HFFc6 (cell line): ENCODE measurements around the gene GMPS. TPM values are rescaled to one million over a fixed set of nuclear protein-coding genes. Genes with fewer than 3 reads are reported as not detected.

ENCODE experiments used
- DNase-seq: peaks from one replicate; pipeline ENCODE4 v3.0.0-alpha.2; 2018
- H3K27ac Mint-ChIP-seq: 2 replicates; pipeline ENCODE4 v1.8.0; 2020; ENCODE audit warnings: mild to moderate bottlenecking, mixed read lengths
- H3K27me3 Mint-ChIP-seq: 2 replicates; pipeline ENCODE4 v1.8.0; 2021; ENCODE audit warnings: mild to moderate bottlenecking, moderate library complexity, mixed read lengths; ENCODE audit not compliant: insufficient read depth
- H3K36me3 Mint-ChIP-seq: 2 replicates; pipeline ENCODE4 v1.8.0; 2021; ENCODE audit warnings: low read depth, mixed read lengths
- H3K4me1 Mint-ChIP-seq: 2 replicates; pipeline ENCODE4 v1.8.0; 2020; ENCODE audit warnings: low read depth, mixed read lengths
- H3K4me3 Mint-ChIP-seq: 2 replicates; pipeline ENCODE4 v1.8.0; 2020; ENCODE audit warnings: mild to moderate bottlenecking, moderate library complexity, mixed read lengths
- H3K9me3 Mint-ChIP-seq: 2 replicates; pipeline ENCODE4 v1.8.0; 2020; ENCODE audit warnings: mild to moderate bottlenecking, mixed read lengths
- total RNA-seq, 6 experiments: library from RNA; stranded (reverse); fragmentation: NEBNext Ultra II Directional; extraction: Animal tissue kit (Norgen Biotek cat#: 25700); gene quantifications; 2 replicates in 1 of 6; 3 replicates in 5 of 6; pipeline ENCODE4 v1.2.3, GENCODE V29; 2021
- TF ChIP-seq, protein P1 (sequence below): fragments of 200-600 bp; sonication (generic); IDR thresholded peaks from 2 replicates; pipeline ENCODE4 v1.5.0; 2021; ENCODE audit warnings: antibody characterized with exemption, mild to moderate bottlenecking

GMPS gene
- total RNA-seq, 6 experiments from 2014 or later, result 63.5 to 90.2 (median 75.0) TPM

DNA sequence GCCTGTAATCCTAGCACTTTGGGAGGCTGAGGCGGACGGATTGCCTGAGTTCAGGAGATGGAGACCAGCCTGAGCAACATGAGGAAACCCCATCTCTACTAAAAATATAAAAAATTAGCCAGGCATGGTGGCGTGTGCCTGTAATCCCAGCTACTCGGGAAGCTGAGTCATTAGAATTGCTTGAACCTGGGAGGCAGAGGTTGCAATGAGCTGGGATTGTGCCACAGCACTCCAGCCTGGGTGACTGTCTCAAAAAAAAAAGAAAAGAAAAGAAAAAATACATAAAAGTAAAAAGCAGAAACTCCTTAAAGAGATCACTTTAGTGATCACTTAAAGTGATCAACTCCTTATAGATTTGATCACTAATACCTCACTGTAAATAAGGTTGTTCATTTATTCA is 78.0 kb downstream of the GMPS start:
- no peak for DNase-seq
- peaks cover 21% of the 10 kb centered on the region for H3K4me1 Mint-ChIP-seq
- no peaks in the 10 kb centered on the region for H3K9me3 Mint-ChIP-seq
- H3K27ac Mint-ChIP-seq, result peak overlapping the region; percentile 49; the same call in 1 of the 2 replicates
- H3K27me3 Mint-ChIP-seq, result no peaks in the 10 kb centered on the region
- H3K4me3 Mint-ChIP-seq, result no peak overlapping the region
- TF ChIP-seq, protein P1, sequence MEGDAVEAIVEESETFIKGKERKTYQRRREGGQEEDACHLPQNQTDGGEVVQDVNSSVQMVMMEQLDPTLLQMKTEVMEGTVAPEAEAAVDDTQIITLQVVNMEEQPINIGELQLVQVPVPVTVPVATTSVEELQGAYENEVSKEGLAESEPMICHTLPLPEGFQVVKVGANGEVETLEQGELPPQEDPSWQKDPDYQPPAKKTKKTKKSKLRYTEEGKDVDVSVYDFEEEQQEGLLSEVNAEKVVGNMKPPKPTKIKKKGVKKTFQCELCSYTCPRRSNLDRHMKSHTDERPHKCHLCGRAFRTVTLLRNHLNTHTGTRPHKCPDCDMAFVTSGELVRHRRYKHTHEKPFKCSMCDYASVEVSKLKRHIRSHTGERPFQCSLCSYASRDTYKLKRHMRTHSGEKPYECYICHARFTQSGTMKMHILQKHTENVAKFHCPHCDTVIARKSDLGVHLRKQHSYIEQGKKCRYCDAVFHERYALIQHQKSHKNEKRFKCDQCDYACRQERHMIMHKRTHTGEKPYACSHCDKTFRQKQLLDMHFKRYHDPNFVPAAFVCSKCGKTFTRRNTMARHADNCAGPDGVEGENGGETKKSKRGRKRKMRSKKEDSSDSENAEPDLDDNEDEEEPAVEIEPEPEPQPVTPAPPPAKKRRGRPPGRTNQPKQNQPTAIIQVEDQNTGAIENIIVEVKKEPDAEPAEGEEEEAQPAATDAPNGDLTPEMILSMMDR, result no peak
- H3K36me3 Mint-ChIP-seq, result peaks cover 29% of the 10 kb centered on the region

DNA sequence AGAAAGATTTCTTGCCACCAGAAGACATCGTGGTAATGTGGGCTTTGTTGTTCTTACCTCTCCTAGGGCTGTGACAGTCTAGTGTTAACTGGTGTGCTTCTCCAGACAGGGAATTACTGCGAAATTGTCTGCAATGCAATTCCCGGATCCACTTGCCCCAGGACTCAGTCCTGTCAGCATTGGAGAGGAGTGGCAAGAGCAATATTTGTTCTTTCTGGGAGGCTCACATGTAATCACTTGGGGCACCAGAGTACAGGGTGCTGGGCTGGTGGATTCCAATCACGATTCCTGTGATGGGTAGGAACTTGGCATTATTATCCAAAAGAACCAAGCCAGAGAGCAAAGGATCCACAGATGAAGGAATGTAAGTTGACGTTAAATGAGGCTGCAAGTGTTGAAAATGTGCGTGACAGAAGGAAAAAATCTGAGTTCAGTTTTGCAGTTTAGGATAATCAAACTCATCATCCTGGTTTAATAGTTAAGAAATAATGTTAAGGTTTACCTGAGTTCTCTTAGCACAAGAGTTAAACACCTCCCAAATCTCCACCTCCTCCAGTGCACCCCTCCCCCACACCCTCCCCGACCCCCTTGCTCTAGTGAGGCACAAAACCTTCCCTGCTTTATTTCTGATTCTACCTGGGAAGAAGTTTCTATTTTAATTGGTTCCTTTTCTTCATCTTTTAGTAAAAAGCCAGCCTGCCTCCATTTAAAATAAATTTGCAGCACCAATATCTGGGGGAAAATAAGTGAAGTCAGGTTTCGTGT is 79.2 kb downstream of the GMPS start:
- Mint-ChIP-seq H3K4me3 (no peak overlapping the region), H3K27me3 (no peaks in the 10 kb centered on the region), H3K9me3 (no peaks in the 10 kb centered on the region), H3K27ac (no peak overlapping the region), H3K36me3 (peaks cover 29% of the 10 kb centered on the region), H3K4me1 (peaks cover 21% of the 10 kb centered on the region)
- TF ChIP-seq, protein P1, result no peak
- no peak for DNase-seq

DNA sequence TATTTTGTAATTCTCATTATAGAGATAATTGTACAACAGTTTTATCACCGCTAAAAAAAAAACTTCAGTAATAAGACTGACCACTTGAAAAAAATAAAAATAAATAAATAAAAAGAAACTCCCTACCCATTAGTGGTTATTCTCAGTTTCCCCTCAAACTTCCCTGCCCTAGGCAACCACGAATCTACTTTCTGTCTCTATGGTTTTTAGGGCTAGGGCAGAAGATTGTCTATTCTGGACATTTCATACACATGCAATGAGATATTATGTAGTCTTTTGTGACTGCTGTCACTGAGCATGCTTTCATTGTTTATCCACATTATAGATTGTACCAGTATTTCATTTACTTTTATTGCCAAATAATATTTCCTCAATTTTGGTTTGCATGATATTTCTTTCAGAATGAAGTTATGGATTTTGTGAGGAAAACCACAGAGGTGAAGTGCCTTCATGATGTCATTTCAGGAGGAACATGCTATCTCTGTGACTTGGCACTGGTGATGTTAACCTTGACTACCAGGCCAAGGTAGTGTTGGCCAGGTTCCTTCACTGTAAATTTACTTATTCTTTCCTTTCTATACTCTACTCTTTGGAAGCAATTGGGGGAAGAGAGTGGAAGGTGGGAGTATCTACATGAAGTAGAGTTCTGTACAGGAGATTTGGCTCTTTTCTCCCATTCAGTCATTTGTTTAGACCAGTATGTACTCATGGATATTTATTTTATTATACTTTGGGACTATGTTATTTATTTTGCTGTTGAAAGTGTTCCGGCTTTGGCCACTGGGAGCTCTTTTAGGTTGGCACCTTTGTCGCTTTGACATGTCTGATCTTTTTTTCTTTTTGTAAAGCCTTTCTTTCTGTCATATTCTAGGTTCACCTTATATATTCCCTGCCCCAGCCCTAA is 86.3 kb downstream of the GMPS start:
- H3K4me1 Mint-ChIP-seq, result peaks cover 5% of the 10 kb centered on the region
- DNase-seq, result no peak
- peaks cover 21% of the 10 kb centered on the region for H3K36me3 Mint-ChIP-seq
- H3K9me3 Mint-ChIP-seq, result no peaks in the 10 kb centered on the region
- H3K27me3 Mint-ChIP-seq, result peaks cover 2% of the 10 kb centered on the region; the same call in 1 of the 2 replicates
- H3K27ac Mint-ChIP-seq, result no peak overlapping the region
- no peak overlapping the region for H3K4me3 Mint-ChIP-seq
- TF ChIP-seq, protein P1, result no peak; the same call in 1 of the 2 replicates

DNA sequence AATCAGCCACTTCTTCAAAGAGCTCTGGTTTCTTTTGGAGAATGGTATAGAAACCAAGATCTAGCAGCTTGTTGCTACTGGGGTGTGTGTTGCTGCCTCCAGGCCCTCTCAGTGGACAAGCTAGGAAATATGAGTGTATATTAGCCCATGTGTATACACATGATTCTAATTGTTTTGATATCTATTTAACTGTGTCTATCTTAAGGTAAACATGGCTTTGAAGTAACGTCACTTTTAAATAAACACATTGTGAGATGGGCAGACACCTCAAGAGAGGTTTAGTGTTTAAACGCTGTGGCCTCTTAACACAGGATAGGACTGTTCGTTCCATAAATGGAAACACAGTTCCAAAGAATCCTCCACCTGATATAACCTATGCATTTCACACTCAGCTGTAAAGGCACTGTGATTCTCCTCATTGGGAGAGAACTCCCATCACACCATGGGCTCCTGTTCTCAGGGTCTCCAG is 87.0 kb downstream of the GMPS start:
- no peak for DNase-seq
- H3K36me3 Mint-ChIP-seq, result peaks cover 15% of the 10 kb centered on the region
- H3K27me3 Mint-ChIP-seq, result peaks cover 2% of the 10 kb centered on the region; the same call in 1 of the 2 replicates
- H3K9me3 Mint-ChIP-seq, result no peaks in the 10 kb centered on the region
- TF ChIP-seq, protein P1, result no peak
- H3K4me1 Mint-ChIP-seq, result peaks cover 8% of the 10 kb centered on the region
- no peak overlapping the region for H3K4me3 Mint-ChIP-seq
- H3K27ac Mint-ChIP-seq, result no peak overlapping the region

DNA sequence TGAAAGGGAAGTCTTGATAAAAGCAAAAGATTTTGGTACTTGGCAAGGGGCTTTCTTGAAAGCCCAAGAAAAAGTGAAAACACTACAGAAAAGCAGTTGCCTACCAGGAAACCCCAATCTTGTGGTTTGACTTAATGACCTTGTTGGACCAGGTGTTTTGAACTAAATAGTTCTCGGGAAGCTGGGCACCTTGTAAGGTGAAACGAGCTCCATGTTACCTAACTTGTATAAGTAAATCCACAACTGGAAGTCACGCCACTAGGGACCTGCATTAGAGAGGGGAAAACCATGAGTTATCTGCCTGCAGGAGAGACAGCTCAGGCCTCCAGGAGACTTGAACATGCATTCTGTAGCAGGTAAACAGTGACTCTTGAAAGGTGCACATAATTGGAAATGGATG is 88.2 kb downstream of the GMPS start:
- Mint-ChIP-seq H3K4me1 (peaks cover 21% of the 10 kb centered on the region), H3K4me3 (no peak overlapping the region), H3K27me3 (peaks cover 2% of the 10 kb centered on the region; the same call in 1 of the 2 replicates), H3K27ac (no peak overlapping the region), H3K9me3 (no peaks in the 10 kb centered on the region), H3K36me3 (peaks cover 5% of the 10 kb centered on the region; the same call in 1 of the 2 replicates)
- DNase-seq, result no peak
- TF ChIP-seq, protein P1, result no peak
